Cerebellar nuclear complex (tissue), 1 donor: Measurements from ENCODE around the gene CACHD1.
"Not testable (repeated sequence)": the region's sequence is repeated elsewhere in the genome, so short reads cannot be mapped to it uniquely, and the experiment has no call there.

Source experiments
- DNase-seq, 2 experiments: peaks; one replicate each; lab custom pipeline; 2025; lab: John Stamatoyannopoulos, UW

The CACHD1 gene

DNA sequence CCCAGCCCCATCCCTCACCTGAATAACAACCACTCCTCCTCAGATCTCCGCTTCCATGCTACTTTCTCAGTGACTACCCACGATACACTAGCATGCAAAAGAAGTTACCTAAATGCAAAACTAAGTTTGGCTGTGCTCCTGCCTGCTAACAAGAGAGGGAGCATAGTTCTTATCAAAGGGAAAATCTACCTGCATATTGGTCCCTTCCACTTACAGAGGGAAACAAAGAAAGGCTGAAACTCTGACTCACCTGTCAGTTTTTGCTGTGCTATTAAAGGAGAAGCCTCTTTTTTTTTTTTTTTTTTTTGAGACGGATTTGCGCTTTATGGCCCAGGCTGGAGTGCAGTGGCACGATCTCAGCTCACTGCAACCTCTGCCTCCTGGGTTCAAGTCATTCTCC, 231.1 kb downstream of the CACHD1 start:
- no peak for DNase-seq

DNA sequence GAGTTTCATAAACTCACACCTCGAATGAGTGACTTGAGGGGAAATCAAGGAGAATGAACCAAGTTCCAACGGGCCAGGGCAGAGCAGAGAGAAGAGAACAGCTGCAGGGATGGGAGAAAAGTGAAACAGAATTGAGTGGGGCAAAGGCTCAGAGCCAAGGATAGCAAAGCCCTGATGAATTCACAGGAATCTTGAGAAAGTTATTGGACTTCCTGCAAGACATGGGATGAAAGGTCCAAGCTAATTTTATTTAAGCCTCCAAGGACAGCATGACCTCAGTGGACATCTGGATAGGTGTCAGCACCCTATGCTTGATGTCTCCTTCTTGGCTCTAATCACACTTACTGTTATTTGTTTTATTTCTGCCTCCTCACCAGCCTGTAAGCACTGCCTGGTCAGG, 232.0 kb downstream of the CACHD1 start:
- no peak for DNase-seq

GRCh38 chr1:64702670-64703069, 232.7 kb downstream of the CACHD1 start:
- DNase-seq: not testable (repeated sequence)

DNA sequence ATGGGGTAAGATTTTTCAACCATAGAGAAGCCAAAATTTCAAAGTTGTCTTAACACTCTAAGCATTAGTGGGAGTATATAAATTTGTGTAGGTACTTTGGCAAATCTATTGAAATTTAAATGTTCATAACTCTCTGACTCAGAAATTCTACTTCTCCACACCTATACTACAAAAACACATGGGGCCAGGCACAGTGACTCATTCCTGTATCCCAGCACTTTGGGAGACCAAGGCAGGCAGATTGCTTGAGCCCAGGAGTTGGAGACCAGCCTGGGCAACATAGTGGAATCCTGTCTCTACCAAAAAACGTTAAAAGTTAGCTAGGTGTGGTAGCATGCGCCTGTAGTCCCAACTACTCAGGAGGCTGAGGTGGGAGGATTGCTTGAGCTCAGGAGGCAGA, 233.7 kb downstream of the CACHD1 start:
- no peak for DNase-seq

DNA sequence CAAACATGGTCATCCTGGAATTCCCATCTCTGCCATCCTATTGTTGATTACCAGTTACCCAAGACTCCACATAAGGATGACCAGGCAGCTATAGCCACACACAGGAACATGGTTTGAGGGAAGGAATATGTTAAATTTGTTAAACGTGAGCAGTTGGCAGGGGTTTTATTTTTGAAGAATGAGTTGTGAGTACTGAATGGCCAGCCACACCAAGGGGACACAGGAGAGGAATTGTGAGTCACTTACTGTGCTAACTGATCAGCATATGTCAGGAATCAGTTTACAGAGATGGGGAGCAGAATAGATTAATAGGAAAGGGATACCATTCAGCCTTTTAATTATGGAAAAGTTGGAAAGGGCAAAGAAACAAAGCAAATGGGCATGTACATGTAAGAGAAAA, 235.7 kb downstream of the CACHD1 start:
- no peak for DNase-seq

- no peak for DNase-seq
Observed at GRCh38 chr1:64711266-64711665, 241.3 kb downstream of the CACHD1 start.

DNA sequence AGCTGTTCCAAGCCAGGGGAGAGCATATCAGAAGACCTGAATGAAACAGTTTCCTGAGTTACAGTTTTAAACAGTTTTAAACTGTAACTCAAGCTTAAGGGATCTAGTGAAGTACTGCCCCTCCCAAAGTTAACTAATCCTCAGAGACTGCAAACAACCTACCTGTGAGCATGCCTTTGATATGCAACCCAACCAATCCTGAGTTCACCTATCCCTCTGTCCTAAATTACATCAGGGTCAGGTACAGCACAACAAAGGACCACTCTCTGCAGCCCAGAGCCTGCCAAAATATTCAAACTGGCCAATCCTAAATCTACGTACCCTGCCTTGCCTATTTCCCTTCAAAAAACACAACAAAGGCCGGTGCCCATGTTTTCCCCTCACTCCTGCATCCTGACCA, 242.1 kb downstream of the CACHD1 start:
- DNase-seq: no peak

- DNase-seq: no peak
Observed at GRCh38 chr1:64715186-64715585, 245.3 kb downstream of the CACHD1 start.

DNA sequence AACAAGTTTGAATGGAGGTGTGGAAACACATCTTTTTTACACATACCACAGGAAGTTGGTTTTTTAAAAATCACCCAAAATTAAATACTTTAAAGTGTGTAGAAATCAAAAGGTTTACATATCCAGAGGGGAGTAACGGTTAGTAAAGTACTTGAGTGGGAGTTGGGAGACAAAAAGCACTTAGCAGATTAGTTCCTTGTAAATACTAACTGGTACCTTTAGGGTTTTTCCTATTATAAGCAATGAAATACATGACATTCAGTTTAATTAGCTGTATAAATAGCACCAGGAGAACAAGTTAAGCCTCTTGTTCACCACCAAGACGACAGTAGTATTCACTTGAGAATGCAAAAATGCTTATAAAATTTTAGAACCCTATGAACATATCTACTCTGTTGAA, 251.2 kb downstream of the CACHD1 start:
- no peak for DNase-seq

GRCh38 chr1:64721576-64722145, 251.7 kb downstream of the CACHD1 start:
- DNase-seq: no peak

DNA sequence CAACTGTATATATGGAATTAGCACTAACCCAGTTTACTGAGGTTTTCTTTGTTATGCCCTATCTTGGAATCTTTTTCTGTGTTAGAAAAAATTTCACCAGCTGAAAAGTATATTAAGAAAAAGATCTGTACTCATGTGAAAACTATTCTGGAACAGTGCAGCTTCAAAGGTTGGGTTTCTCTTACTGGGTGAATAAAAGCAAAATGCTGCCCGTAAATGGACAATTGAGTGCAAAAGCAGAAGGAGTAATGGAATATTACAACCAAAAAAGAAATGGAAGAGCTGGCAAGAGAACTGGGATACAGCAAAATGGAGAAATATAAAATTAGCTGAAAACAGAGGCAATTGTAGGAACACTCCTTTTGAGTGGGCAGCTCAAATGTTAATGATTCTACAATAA, 257.9 kb downstream of the CACHD1 start:
- DNase-seq: no peak

DNA sequence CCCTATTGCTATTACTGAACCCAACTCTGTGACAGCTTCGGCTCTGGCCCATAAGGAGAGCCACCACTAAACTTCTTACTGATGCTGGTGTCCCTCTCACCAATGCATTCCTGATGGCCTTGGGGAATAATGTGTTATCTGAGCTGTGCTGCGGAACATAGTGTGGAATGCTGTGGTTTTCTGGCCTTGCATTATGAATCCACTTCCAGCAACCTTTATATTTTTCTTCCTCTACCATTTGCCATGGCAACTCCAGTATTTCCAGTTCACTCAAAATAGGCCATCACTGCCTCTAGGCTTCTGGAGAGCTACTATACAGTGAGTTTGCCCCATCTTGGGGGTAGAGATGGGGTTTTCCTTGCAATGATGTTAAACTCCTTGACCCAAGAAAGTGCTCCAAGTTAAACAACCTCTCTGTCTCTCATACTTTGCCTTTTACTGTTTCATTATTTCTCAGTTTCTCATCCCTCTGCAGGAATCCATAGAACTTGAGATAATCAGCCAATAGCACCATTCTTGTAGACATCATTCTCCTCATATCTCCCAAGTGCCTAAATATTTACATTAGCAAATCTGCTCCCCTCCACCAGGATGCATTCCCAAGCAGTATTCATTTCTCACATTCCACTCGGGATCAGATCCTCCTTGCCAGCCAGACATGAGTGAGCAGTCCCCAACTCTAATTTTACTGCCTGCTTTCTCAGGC, 263.8 kb downstream of the CACHD1 start:
- DNase-seq: no peak

DNA sequence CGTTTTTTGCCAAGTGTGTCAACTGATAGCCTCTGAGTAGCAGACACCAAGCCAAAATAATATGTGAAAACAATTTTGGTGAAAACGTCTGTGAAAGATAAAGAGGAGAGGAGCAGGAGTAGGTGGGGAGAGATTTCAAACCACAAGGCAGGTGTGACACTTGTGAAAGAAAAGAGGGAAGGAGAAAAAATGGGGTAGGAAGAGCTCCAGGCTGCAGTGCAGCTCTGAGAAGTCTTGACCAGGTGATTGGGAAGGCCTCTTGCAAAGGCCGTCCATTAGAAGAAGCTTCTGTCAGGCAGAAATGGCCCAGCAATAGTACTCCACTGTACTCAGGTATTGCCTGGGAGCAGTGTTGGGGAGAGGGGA, 264.3 kb downstream of the CACHD1 start:
- DNase-seq: no peak

DNA sequence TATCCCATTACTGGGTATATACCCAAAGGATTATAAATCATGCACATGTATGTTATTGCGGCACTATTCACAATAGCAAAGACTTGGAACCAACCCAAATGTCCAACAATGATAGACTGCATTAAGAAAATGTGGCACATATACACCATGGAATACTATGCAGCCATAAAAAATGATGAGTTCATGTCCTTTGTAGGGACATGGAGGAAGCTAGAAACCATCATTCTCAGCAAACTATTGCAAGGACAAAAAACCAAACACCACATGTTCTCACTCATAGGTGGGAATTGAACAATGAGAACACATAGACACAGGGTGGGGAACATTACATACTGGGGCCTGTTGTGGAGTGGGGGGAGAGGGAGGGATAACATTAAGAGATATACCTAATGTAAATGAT, 270.8 kb downstream of the CACHD1 start:
- not testable (repeated sequence) for DNase-seq
